ENCODE measurements around the gene NOXA1. TPM values are rescaled to one million over a fixed set of nuclear protein-coding genes. Genes with fewer than 3 reads are reported as not detected.
"Not testable (repeated sequence)": the region's sequence is repeated elsewhere in the genome, so short reads cannot be mapped to it uniquely, and the experiment has no call there.

Gene NOXA1
- polyA plus RNA-seq, 1 donor from 2014 or later, result 1.7 TPM

DNA sequence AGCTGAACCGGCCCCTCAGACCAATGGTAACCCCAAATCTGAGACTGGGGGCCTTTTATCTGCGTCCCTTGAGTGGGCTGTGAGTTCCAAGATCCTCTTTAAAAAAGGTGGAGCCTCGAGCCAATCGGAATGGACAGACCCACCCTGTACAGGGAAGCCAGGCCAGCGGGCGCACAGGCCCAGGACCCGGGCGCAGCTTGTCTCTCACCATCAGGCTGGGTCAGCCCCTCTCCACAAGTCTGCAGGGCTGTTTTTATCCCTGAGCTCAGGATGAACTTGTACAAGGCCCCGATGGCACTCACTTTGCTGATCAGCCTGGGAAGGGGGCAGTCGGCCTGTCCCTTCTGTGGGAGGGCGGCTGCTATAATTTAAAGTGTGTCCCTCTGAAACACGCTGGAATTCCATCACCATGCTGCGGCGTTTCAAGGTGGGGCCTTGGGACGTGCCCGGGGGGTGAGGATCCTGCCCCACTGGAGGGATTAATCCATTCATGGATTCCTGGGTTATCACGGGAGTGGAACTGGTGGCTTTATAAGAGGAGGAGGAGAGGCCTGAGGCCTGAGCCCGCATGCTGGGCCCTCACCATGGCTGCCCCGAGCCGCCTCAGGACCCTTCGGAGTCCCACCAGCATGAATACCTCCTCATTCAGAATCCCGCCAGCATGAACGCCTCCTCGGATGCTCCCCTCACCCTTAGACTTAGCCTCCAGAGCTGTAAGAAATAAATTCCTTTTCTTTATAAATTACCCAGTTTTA is 14.4 kb upstream of the NOXA1 start:
- H3K9ac ChIP-seq (ENCODE audit: low read length), result no peak overlapping the region
- H3K27ac ChIP-seq (ENCODE audit: low read length), result no peak overlapping the region

DNA sequence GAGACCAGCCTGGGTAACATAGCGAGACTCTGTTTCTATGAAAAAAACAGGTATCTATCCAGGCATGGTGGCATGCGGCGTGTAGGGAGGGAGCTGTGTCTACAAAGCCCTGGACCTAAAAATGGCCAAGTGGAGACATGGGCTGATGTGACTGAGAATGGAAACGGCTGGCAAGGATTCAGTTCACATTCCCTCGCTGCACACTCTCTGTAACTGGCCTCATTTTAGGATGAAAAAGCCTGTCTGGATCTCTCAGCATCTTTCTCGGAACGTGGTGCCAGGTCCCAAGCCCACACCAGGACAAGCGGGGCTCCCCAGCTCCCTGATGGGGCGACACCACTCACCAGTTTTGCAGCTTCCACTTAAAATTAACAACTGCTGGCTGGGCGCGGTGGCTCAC is 13.7 kb upstream of the NOXA1 start:
- H3K4me3 ChIP-seq (ENCODE audit: low read length), result no peak overlapping the region
- H4K20me1 ChIP-seq (ENCODE audit: insufficient read depth), result no peaks in the 10 kb centered on the region
- no peaks in the 10 kb centered on the region for H3F3A ChIP-seq (ENCODE audit: insufficient read depth, low read length, poor library complexity, severe bottlenecking)
- H3K9ac ChIP-seq (ENCODE audit: low read length), result no peak overlapping the region
- no peaks in the 10 kb centered on the region for H3K79me2 ChIP-seq (replicated peaks; ENCODE audit: insufficient read depth, low read length)
- no peak overlapping the region for H3K27ac ChIP-seq (ENCODE audit: low read length)
- TF ChIP-seq MXI1 (conservative IDR thresholded peaks at IDR 0.05; ENCODE audit: poor library complexity, severe bottlenecking), result no peak
- H3K9me3 ChIP-seq (ENCODE audit: low read length), result no peaks in the 10 kb centered on the region
- H2AFZ ChIP-seq (ENCODE audit: low read depth, low read length), result no peak overlapping the region
- no peak overlapping the region for H3K4me2 ChIP-seq (ENCODE audit: low read length)
- H3K36me3 ChIP-seq (ENCODE audit: insufficient read depth, low read length), result no peaks in the 10 kb centered on the region
- no peaks in the 10 kb centered on the region for H3K9me2 ChIP-seq (ENCODE audit: insufficient read depth, low read length)
- no peaks in the 10 kb centered on the region for H3K27me3 ChIP-seq (ENCODE audit: insufficient read depth, low read depth, low read length)

More for the DNA sequence above, 14.4 kb upstream of the NOXA1 start:
- no peak overlapping the region for H3K4me2 ChIP-seq (ENCODE audit: low read length)
- H3K4me3 ChIP-seq (ENCODE audit: low read length), result no peak overlapping the region
- no peak overlapping the region for H2AFZ ChIP-seq (ENCODE audit: low read depth, low read length)
- H3K9me3 ChIP-seq (ENCODE audit: low read length), result no peaks in the 10 kb centered on the region
- no peaks in the 10 kb centered on the region for H3K9me2 ChIP-seq (ENCODE audit: insufficient read depth, low read length)
- no peaks in the 10 kb centered on the region for H4K20me1 ChIP-seq (ENCODE audit: insufficient read depth)
- no peaks in the 10 kb centered on the region for H3F3A ChIP-seq (ENCODE audit: insufficient read depth, low read length, poor library complexity, severe bottlenecking)
- no peaks in the 10 kb centered on the region for H3K79me2 ChIP-seq (replicated peaks; ENCODE audit: insufficient read depth, low read length)
- no peaks in the 10 kb centered on the region for H3K36me3 ChIP-seq (ENCODE audit: insufficient read depth, low read length)
- no peaks in the 10 kb centered on the region for H3K27me3 ChIP-seq (ENCODE audit: insufficient read depth, low read depth, low read length)
- no peak for TF ChIP-seq POLR2AphosphoS5 (IDR thresholded peaks at IDR 0.05)
- no peak for TF ChIP-seq EP300 (conservative IDR thresholded peaks at IDR 0.05; ENCODE audit: poor library complexity, severe bottlenecking)
- TF ChIP-seq, protein P1, sequence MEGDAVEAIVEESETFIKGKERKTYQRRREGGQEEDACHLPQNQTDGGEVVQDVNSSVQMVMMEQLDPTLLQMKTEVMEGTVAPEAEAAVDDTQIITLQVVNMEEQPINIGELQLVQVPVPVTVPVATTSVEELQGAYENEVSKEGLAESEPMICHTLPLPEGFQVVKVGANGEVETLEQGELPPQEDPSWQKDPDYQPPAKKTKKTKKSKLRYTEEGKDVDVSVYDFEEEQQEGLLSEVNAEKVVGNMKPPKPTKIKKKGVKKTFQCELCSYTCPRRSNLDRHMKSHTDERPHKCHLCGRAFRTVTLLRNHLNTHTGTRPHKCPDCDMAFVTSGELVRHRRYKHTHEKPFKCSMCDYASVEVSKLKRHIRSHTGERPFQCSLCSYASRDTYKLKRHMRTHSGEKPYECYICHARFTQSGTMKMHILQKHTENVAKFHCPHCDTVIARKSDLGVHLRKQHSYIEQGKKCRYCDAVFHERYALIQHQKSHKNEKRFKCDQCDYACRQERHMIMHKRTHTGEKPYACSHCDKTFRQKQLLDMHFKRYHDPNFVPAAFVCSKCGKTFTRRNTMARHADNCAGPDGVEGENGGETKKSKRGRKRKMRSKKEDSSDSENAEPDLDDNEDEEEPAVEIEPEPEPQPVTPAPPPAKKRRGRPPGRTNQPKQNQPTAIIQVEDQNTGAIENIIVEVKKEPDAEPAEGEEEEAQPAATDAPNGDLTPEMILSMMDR (IDR thresholded peaks at IDR 0.05; ENCODE audit: poor library complexity, severe bottlenecking), result no peak
- no peak for TF ChIP-seq SMC3 (conservative IDR thresholded peaks at IDR 0.05; ENCODE audit: poor library complexity)
- no peak for TF ChIP-seq RAD21 (conservative IDR thresholded peaks at IDR 0.05)
- TF ChIP-seq EZH2 (IDR thresholded peaks at IDR 0.05; ENCODE audit: borderline replicate concordance, insufficient read depth, low read length, poor library complexity, severe bottlenecking), result no peak
- TF ChIP-seq, protein P2, sequence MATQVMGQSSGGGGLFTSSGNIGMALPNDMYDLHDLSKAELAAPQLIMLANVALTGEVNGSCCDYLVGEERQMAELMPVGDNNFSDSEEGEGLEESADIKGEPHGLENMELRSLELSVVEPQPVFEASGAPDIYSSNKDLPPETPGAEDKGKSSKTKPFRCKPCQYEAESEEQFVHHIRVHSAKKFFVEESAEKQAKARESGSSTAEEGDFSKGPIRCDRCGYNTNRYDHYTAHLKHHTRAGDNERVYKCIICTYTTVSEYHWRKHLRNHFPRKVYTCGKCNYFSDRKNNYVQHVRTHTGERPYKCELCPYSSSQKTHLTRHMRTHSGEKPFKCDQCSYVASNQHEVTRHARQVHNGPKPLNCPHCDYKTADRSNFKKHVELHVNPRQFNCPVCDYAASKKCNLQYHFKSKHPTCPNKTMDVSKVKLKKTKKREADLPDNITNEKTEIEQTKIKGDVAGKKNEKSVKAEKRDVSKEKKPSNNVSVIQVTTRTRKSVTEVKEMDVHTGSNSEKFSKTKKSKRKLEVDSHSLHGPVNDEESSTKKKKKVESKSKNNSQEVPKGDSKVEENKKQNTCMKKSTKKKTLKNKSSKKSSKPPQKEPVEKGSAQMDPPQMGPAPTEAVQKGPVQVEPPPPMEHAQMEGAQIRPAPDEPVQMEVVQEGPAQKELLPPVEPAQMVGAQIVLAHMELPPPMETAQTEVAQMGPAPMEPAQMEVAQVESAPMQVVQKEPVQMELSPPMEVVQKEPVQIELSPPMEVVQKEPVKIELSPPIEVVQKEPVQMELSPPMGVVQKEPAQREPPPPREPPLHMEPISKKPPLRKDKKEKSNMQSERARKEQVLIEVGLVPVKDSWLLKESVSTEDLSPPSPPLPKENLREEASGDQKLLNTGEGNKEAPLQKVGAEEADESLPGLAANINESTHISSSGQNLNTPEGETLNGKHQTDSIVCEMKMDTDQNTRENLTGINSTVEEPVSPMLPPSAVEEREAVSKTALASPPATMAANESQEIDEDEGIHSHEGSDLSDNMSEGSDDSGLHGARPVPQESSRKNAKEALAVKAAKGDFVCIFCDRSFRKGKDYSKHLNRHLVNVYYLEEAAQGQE (IDR thresholded peaks at IDR 0.05; ENCODE audit: borderline replicate concordance), result no peak
- no peak for TF ChIP-seq TAF1 (IDR thresholded peaks at IDR 0.05; ENCODE audit: low read depth)
- no peak for TF ChIP-seq MXI1 (conservative IDR thresholded peaks at IDR 0.05; ENCODE audit: poor library complexity, severe bottlenecking)

DNA sequence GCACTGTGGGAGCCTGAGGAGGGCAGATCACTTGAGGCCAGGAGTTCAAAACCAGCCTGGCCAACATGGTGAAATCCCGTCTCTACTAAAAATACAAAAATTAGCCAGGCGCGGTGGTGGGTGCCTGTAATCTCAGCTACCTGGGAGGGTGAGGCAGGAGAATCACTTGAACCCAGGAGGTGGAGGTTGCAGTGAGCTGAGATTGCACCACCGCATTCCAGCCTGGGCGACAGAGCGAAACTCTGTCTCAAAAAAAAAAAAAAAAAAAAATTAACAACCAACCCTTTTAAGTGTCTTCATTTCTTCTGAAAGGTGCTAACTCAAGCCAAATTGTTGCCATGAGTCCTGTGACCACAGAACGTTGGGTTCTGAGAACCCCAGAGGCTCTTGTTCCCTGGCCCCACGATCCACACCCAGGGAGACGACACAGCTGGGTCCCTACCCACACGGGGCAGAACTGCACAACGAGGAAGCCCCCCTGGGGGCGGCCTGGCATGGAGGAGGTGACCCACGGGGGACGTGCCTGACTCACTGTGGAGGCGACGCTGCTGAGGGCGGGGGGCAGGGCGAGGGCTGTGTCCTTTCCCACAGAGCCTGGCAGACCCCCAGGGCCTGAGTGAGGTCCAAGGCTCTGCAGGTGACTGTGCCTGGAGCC is 12.8 kb upstream of the NOXA1 start:
- H2AFZ ChIP-seq (ENCODE audit: low read depth, low read length); H3K9me3 ChIP-seq (ENCODE audit: low read length); H3K4me3 ChIP-seq (ENCODE audit: low read length); H3K9ac ChIP-seq (ENCODE audit: low read length); H3F3A ChIP-seq (ENCODE audit: insufficient read depth, low read length, poor library complexity, severe bottlenecking); H3K27ac ChIP-seq (ENCODE audit: low read length); H3K4me2 ChIP-seq (ENCODE audit: low read length); H4K20me1 ChIP-seq (ENCODE audit: insufficient read depth); H3K36me3 ChIP-seq (ENCODE audit: insufficient read depth, low read length); H3K9me2 ChIP-seq (ENCODE audit: insufficient read depth, low read length); H3K79me2 ChIP-seq (replicated peaks; ENCODE audit: insufficient read depth, low read length); H3K27me3 ChIP-seq (ENCODE audit: insufficient read depth, low read depth, low read length): not testable (repeated sequence)

Measured in neural cell (in vitro differentiated cells).